ENCODE results near the gene OPCML. TPM values are rescaled to one million over a fixed set of nuclear protein-coding genes. Genes with fewer than 3 reads are reported as not detected.

Gene OPCML
- total RNA-seq, 1 experiment from 2014 or later = not detected

DNA sequence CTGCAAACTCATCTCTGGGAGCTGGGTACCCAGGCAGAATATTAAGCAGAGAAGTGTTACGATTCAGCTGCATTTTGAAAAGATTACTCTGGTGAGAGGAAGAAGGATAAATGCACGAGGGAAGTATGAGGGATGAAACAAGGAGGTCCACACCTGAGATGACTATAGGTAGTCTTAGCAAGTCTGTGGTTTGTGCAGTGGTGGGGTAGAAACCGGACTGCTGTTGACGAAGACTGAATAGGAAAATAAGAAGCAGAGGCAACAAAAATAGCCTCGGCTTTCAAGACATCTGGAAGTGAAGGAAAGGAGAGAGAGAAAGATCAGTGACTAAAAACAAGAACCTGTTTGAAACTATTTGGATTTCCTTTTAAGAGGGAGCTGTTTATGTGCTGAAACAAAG, 810.8 kb downstream of the OPCML start:
- in situ Hi-C loops (cut with HindIII; ENCODE audit: low pct_unique_long_range_greater_than_20kb, low sequenced_read_pairs) (no loop called here), intact Hi-C loops (cut with micrococcal nuclease; ENCODE audit: unreplicated experiment) (no loop called here)
- BruUV-seq (replicated peaks) = no TSS peak
- POLR2A ChIA-PET = no interaction called here
- Histone ChIP-seq H3K4me1 (ENCODE audit: control insufficient read depth, insufficient read depth, low read length) (no peaks in the 10 kb centered on the region), H3K9me3 (ENCODE audit: control insufficient read depth, insufficient read depth, low read depth, low read length) (no peaks in the 10 kb centered on the region), H3K36me3 (ENCODE audit: control insufficient read depth, insufficient read depth, low read length) (no peaks in the 10 kb centered on the region), H3K4me3 (ENCODE audit: low read depth in 2 of 2, low read length in 2 of 2) (no peak overlapping the region), H3K27me3 (ENCODE audit: control insufficient read depth, insufficient read depth, low read length) (no peaks in the 10 kb centered on the region), H3K27ac (ENCODE audit: low read length) (no peak overlapping the region)
- DNase-seq (ENCODE audit: low read depth, low spot score) = no peak
- no peak for ATAC-seq
- TF ChIP-seq POLR2AphosphoS5 (IDR thresholded peaks at IDR 0.05; ENCODE audit: low read depth, low read length) (no peak), SIN3A (IDR thresholded peaks at IDR 0.05; ENCODE audit: borderline replicate concordance, insufficient read depth, low read depth, low read length) (no peak), TCF7L2 (IDR thresholded peaks at IDR 0.05; ENCODE audit: low read depth, low read length) (no peak)
- TF ChIP-seq, protein P1, sequence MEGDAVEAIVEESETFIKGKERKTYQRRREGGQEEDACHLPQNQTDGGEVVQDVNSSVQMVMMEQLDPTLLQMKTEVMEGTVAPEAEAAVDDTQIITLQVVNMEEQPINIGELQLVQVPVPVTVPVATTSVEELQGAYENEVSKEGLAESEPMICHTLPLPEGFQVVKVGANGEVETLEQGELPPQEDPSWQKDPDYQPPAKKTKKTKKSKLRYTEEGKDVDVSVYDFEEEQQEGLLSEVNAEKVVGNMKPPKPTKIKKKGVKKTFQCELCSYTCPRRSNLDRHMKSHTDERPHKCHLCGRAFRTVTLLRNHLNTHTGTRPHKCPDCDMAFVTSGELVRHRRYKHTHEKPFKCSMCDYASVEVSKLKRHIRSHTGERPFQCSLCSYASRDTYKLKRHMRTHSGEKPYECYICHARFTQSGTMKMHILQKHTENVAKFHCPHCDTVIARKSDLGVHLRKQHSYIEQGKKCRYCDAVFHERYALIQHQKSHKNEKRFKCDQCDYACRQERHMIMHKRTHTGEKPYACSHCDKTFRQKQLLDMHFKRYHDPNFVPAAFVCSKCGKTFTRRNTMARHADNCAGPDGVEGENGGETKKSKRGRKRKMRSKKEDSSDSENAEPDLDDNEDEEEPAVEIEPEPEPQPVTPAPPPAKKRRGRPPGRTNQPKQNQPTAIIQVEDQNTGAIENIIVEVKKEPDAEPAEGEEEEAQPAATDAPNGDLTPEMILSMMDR (IDR thresholded peaks at IDR 0.05) = no peak
- TF ChIP-seq, protein P2, sequence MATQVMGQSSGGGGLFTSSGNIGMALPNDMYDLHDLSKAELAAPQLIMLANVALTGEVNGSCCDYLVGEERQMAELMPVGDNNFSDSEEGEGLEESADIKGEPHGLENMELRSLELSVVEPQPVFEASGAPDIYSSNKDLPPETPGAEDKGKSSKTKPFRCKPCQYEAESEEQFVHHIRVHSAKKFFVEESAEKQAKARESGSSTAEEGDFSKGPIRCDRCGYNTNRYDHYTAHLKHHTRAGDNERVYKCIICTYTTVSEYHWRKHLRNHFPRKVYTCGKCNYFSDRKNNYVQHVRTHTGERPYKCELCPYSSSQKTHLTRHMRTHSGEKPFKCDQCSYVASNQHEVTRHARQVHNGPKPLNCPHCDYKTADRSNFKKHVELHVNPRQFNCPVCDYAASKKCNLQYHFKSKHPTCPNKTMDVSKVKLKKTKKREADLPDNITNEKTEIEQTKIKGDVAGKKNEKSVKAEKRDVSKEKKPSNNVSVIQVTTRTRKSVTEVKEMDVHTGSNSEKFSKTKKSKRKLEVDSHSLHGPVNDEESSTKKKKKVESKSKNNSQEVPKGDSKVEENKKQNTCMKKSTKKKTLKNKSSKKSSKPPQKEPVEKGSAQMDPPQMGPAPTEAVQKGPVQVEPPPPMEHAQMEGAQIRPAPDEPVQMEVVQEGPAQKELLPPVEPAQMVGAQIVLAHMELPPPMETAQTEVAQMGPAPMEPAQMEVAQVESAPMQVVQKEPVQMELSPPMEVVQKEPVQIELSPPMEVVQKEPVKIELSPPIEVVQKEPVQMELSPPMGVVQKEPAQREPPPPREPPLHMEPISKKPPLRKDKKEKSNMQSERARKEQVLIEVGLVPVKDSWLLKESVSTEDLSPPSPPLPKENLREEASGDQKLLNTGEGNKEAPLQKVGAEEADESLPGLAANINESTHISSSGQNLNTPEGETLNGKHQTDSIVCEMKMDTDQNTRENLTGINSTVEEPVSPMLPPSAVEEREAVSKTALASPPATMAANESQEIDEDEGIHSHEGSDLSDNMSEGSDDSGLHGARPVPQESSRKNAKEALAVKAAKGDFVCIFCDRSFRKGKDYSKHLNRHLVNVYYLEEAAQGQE (IDR thresholded peaks at IDR 0.05; ENCODE audit: insufficient read depth in 1 of 2, low read depth in 2 of 2, low read length in 1 of 2) = no peak
- CTCF ChIA-PET = no interaction called here

DNA sequence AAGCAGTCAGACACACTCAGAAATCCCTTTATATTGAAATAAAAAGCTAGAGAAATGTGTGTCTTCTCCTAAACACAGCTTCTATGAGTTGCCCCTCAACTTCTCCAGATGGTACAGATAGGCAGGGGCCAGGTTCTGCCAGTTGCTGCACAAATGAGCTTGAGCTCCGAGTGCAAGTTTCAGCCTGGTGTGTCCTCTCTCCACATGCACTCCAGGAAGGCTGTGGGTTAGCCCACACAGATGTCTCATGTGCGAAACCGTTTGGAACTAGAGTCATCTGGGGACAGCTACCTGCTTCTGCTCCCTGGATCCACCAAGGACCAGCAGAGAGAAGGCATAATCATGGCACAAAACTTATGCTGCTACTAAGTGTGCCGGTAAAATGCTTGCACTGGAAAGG, 812.6 kb downstream of the OPCML start:
- Histone ChIP-seq H3K9me3 (ENCODE audit: control insufficient read depth, insufficient read depth, low read depth, low read length) (no peaks in the 10 kb centered on the region), H3K4me1 (ENCODE audit: control insufficient read depth, insufficient read depth, low read length) (no peaks in the 10 kb centered on the region), H3K36me3 (ENCODE audit: control insufficient read depth, insufficient read depth, low read length) (no peaks in the 10 kb centered on the region), H3K27me3 (ENCODE audit: control insufficient read depth, insufficient read depth, low read length) (no peaks in the 10 kb centered on the region), H3K27ac (ENCODE audit: low read length) (no peak overlapping the region), H3K4me3 (ENCODE audit: low read depth in 2 of 2, low read length in 2 of 2) (no peak overlapping the region)
- no TSS peak for BruUV-seq (replicated peaks)
- in situ Hi-C loops (cut with HindIII; ENCODE audit: low pct_unique_long_range_greater_than_20kb, low sequenced_read_pairs) = no loop called here
- no peak for TF ChIP-seq SIN3A (IDR thresholded peaks at IDR 0.05; ENCODE audit: borderline replicate concordance, insufficient read depth, low read depth, low read length)
- TF ChIP-seq POLR2AphosphoS5 (IDR thresholded peaks at IDR 0.05; ENCODE audit: low read depth, low read length) = no peak
- TF ChIP-seq, protein P2 (IDR thresholded peaks at IDR 0.05; ENCODE audit: insufficient read depth in 1 of 2, low read depth in 2 of 2, low read length in 1 of 2) = no peak
- TF ChIP-seq, protein P1 (IDR thresholded peaks at IDR 0.05) = no peak
- POLR2A ChIA-PET = no interaction called here
- intact Hi-C loops (cut with micrococcal nuclease; ENCODE audit: unreplicated experiment) = no loop called here
- CTCF ChIA-PET = no interaction called here
- ATAC-seq (no peak), DNase-seq (ENCODE audit: low read depth, low spot score) (no peak)
